ENCODE measurements around the gene PIP5K1B.

PIP5K1B gene

DNA sequence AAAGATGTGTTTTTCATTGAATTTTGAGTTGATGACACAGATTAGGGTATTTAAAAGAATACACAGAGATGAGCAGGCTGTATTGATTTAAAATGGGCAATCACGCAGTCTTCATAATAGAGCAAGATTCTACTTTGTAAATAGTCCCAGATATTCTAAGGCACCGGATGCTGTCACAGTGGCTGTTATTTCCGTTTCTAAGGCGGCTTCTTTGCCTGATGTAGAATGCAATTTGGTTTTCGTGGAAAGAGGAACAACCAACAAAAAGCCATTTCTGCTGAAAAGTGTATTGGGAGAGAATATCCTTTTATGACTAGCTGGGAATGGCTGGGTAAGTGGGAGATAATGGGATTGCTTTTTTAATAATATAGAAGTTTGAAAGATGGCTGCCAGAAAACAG lies 291.4 kb downstream of the PIP5K1B start:
- DNase-seq (ENCODE audit: low spot score) = no peak

DNA sequence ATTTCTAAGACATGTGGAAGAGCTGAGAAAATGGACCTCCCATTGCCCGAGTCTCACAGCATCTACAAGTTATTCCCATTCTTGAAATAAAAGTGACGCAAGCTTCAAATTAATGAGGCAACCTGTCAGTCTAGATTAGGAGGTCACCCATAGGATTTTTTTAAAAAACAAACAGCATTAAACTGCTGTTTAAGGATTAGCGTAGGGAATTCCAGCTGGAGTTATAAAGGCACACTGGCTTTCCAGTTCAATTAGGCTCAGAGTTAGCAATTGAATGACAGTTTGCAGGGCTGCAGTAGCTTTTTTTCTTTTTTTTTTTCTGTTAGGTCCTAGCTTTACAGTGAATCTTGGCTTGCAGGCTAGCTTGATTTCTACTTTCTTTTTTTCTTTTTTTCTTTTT lies 292.6 kb downstream of the PIP5K1B start:
- no peak for DNase-seq (ENCODE audit: low spot score)

DNA sequence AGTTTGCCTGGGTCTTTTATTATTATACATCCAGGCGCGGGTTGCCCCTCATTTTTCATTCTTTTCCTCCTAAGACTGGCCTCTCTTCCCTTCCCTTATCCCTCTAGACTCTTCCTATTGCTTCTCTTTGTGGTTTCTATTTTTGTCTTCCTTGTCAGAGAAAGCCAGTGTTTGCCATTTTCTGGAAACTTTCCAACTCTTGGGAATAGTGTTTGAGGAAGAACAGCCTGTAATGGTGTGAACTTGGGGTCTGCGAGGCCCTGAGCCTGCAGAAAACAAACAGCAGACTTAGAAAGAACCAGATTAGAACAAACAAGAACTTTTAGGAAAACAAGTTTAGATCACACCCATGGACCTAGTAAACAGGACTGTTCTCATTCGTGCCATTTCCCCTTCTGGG lies 293.3 kb downstream of the PIP5K1B start:
- DNase-seq (ENCODE audit: low spot score) = no peak

DNA sequence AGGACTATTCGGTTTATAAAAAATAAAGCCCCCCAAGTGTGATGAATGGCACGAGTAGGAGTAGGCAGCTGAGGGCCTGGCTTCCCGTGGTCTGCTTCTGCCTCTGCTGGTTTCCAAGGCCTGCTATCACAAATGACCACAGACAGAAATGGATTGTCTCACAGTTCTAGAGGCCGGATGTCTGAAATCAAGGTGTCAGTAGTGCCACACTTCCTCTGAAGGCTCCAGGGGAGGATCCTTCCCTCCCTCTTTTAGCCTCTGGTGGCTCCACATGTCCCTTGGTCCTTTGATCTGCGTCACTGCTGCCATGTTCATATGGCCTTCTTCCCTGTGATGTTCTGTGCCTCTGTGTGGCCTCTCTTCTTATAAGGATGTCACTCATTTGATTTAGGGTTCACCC lies 293.8 kb downstream of the PIP5K1B start:
- no peak for DNase-seq (ENCODE audit: low spot score)

DNA sequence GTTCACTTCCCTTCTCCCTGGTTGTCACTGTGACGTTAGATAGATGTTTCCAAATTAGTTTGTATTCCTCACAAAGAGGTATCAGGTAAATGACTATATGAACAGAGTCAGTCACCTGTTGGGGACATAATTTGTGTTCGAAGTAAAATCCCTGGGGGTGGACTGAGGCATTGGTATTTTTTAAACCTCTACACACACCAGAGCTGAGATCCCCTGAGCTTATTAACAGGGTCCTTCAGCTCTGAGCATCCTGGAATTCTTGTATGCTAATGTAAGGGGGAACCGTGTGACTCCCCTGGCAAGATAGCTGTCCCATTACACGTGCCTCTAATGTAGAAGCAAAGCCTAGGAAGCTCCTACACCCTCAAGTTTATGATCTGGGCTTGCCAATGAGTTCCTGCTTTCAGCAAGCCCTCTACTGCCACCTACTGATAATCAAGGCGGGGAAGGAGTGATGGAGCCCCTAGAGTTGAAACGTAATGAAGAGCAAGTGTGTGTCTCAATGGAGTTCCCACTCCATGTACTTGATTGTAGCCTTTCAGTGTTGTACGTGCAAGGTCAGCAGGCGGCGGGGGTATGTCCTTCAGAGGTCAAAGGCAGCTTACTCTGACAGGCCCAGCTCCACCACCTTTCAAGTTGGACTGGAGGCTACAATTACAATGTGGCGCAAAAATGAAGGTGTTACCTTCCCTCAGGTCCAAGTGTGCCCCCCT lies 294.5 kb downstream of the PIP5K1B start:
- peak; percentile 76 for DNase-seq (ENCODE audit: low spot score)

DNA sequence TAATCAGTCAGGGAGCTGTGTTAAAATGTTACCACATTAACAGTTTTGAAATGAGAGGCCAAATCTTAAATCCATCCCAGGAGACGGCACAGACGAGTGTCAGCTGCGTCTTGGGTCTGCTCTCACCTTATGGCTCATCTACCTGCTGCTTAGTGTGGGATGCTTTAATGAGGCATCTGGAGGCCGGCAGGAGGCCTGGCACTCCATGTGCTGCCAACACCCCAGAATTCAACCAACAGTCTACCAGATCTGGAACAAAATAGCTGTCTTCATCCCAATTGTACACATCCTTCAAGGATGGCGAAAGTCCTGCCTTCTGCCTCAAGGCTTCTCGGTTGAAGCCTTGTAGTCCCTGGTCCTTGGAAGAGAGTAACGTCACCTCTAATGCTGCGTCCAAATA lies 296.9 kb downstream of the PIP5K1B start:
- DNase-seq (ENCODE audit: low spot score) = no peak

DNA sequence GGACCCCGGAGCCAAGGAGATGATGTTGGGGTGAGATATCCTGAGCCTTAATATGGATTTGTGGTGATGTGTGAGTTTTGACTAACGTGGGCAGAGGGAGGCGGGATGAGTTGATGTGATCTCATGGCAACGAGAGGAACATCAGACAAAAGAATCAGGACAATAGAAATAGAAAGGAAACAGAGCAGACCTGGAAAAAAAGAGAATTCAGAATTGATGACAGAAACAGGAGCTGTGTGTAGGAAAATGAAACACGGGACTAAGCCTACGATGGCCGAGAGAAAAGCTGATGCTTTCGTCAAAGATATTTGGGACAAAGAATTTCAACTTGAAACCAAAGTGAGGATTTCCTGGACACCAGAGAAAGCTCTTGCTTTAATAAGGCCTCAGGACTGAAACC lies 298.0 kb downstream of the PIP5K1B start:
- no peak for DNase-seq (ENCODE audit: low spot score)

DNA sequence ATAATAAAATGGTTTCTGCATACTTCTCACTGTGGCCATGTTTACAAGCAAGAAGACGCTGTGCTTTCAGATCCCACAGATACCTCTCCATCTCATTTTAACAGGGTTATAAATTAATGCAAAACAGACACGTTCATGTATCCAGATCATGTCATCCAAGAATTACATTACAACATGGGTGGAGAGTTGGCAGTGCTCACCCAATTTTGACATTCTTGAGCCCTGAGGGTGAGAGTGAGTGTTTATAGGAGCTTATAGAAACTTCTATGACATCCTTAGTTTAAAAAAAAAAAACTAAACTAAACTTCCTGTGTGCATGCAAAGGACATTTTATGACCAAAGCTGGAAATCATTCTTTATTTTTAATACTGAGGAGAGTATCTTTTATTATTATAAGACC lies 299.8 kb downstream of the PIP5K1B start:
- DNase-seq (ENCODE audit: low spot score) = no peak

DNA sequence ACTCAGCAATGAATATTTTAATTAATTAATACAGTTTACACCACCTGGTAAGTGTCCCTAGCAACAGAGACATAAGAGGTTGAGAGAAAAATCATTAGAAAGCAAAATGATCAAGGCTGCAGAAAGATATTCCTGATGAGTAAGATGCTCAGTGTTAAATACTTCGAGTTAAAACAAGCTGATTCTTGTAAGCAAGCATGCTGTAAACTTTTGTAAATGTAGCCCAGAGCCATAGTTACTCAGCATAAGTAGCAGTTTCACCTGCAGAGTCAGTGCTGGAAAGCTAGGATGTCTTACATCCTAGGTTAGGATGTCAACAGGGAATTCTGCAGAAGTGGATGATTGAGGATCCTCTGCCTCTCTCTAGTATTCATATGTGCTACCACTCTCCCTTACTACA lies 304.7 kb downstream of the PIP5K1B start:
- DNase-seq (ENCODE audit: low spot score) = no peak

DNA sequence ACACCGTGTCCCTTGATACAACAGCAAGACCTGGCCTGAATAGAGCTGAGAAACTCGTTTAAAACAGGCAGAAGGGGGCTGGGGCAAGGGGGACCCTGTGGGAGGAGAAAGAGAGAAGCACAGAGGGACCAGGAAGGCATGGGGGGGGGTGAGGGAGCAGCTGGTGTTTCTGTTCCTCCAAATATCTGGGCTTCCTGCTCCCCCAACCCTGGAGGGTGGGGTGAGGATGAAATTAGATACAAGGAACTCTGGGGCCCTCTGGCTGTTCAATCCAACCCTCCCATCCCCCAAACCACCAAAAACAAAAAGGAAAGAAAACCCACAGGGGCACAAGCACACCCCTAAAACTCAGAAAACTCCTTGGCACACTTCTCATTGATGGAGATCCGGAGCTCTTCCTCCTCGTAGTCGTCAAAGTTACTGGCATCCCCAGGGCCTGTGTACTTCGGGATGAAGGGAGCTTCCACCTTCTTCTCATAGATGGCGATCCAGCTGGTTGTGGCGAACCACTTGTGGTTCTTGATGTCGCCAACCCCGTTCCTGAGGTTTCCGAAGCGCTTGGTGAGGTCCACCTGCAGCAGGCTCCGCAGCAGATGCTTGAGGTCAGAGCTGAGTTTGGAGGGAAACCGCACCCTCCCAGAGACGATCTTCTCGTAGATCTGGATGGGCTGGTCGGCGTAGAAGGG lies 307.8 kb downstream of the PIP5K1B start:
- DNase-seq (ENCODE audit: low spot score) = no peak

DNA sequence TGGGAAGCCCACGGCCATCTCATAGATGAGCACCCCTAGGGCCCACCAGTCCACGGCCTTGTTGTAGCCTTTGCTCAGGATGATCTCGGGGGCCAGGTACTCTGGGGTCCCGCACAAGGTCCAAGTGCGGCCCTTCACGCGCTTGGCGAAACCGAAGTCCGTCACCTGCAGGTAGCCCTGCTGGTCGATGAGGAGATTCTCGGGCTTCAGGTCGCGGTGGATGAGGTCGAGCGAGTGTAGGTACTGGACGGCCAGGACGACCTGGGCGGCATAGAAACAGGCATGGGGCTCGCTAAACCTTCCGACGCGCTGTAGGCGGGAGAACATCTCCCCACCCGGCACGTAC lies 308.3 kb downstream of the PIP5K1B start:
- DNase-seq (ENCODE audit: low spot score) = no peak

DNA sequence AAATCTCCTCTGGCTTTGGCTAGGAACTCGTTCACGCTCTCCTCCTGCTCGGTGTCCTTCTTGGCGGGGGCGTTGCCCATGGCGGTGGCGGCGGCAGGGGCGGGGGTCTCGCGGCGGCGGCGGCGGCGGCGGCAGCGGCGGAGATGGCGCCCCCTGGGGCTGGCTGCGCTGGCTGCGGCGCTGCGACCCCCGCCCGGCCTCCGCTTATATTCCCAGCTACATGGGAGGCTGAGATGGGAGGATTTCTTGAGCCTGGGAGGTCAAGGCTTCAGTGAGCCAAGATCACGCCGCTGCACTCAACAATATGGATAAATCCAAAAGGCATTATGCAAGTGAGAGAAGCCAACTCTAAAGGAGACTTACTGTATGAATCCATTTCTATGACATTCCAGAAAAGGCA lies 309.0 kb downstream of the PIP5K1B start, which contains the start of gene PRKACG:
PRKACG (minus strand) TSS at position 101 of the 400 bp plus-strand sequence; CDS start at position 80, 21 bp downstream.
- no peak for DNase-seq (ENCODE audit: low spot score)

DNA sequence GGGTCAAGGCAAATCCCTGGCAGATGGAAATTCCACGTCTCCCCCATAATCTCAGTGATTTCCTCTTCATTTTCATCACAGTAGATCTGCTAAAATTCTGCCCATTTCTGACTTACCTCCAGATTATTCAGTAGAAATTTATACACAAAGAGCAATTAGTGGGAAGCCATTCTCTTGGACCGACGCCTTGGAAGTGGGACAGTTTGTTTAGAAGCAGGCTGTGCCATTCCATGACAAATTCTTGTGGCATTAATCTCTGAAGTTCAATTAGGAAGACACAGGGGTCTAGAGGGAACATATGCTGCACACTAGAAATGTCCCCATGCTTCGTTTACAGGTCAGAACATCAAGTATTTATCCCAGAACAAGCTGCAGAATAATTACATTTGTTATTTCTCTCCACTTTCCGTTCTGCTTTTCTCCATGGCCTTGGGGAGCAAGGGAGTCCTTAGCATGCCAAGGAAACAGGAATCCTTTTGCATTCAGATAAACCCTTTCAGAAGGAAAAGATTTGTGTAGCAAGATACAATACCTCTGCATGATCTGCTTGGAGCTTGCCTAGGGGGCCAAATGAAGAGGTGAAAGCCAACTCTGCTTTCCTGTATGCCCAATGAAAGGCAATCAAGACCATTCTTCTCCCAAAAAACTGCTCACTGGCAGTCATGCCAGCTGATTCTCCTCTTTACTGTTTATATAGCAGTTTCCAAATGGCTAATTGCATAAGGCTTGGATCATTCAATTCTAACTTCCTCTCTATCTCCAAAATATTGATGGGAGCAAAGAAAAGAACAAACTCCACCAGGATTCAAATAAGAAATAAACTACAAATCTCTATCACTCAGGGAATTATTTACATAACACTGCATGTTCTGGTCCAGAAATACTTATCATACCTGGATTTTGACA lies 311.4 kb downstream of the PIP5K1B start:
- DNase-seq (ENCODE audit: low spot score) = no peak

DNA sequence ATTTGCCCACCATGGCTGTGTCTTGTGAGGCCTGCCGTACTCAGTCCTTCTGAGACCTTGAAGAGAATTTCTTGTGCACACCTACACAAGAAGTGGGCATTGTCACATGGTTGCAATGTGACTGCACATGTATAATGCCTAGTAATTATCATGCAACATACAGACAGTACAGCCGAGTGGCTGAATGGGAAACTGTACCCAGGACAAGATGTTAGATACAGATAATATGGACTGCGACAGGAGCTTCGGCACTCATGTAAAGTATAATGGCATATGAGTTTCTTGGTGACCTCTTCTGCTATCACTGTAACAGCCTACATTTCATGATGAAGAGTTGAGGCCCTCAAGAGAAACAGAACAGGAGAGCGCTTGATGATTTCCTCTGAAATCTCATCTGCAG lies 313.7 kb downstream of the PIP5K1B start:
- no peak for DNase-seq (ENCODE audit: low spot score)

DNA sequence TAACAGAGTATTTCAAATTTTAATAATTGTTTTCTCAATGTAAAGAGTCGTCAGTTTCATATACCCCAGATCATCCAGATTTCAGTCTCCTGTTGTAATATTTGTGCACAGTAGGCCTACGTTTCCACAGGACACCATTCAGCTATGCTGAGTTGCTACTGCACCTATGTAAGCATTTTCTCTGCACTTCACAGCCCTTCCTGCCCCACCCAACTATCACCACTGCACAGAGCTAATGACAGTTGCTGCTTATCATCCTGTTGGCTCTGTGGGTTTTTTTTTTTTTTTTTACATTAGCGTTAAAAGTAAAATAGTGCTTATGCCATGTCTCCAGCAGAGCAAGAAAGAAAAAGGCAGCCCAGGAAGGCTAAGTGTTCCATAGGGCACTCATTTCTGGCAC lies 314.8 kb downstream of the PIP5K1B start:
- DNase-seq (ENCODE audit: low spot score) = no peak

DNA sequence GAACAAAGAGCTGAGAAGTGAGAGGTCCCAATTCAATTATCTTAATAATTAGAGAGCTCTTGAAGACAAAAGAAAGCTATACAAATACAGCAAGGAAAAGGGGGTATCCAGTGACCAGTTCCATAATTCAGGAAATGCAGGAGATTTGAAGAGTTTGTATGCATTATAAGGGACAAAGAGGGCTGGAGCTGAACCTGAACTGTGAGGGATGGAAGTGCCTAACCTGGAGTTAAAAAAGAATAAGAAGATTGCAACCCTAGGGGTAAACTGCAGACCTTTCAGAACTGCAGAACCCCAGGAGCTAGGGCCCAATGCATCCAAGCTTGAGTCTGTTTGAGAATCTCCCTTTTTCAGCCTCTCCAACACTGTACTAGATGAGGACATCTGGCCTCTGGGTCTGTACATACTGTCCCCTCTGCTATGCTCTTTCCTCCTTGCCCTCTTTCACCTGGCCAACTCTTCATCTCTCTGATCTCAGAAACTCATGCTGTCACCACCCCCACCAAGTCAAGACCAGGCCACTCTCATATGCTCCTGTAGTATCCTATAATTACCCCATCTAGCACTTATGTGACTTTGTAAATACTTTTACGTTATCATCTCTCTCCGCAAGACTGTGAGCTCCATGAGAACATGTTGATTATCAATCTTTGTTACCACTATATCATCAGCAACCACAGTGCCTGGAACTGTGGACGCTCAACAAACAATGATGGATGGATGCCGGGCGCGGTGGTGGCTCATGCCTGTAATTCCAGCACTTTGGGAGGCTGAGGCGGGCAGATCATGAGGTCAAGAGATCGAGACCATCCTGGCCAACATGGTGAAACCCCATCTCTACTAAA lies 315.5 kb downstream of the PIP5K1B start:
- no peak for DNase-seq (ENCODE audit: low spot score)

DNA sequence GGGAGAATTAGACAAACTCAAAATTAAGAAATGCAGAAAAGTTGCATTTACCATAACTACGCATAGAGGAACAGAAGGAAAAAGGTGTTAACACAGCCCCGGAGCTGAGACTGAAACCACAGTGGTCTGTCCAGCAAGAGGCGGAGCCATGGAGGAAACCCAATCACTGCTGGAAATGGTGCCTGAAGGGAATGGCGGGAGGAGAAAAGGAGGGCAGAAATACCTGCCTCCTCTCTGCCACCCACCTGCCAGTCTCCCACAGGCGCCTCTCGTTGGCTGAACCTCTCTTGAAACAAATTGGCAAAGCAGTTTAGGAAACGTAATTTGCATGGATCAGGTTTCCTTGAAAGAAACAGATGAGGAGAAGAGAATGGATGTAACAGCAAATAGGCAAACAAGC lies 318.6 kb downstream of the PIP5K1B start:
- no peak for DNase-seq (ENCODE audit: low spot score)

DNA sequence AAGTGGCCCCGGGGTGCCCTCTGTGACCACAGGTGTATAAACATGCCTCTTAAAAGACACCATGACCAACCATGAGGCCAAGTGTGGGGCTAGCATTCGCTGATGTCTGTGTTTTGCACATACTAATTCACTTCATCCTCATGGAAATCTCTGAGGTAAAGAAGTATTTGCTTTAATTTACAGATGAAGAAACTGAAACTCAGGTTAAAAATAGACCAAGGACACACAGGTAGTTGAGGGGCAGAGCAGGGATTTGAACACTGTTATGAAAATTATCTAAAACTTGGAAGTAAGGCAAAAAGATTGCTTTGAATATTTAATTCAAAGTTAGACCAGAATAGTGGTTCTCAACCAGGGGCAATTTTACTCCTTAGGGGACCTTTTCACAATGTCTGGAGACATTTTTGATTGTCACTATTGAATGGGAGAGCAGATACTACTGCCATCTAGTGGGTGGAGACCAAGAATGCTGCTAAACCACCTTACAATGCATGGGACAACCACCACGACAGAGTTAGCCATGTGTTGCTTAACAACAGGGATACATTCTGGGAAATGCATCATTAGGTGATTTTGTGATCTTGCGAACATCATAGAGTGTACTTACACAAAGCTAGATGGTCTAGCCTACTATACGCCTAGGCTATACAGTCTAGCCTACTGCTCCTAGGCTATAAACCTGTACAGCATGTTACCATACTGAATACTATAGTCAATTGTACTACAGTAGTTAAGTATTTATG lies 322.5 kb downstream of the PIP5K1B start:
- DNase-seq (ENCODE audit: low spot score) = peak; percentile 75

DNA sequence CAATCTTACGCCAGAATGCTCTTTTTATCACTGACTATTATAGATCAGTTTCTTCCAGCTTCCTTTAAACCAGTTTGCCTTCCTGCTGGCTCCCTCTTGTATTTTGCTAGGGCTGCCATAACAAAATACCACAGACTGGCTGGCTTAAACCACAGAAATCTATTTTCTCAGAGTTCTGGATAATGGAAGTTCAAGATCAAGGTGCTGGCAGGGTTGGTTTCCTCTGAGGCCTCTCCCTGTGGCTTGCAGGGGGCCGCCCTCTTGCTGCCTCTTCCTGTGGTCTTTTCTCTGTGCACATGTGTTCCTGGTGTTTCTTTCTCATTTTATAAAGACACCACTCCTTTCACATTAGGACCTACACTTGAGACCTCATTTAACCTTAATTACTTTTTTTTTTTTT lies 323.7 kb downstream of the PIP5K1B start:
- DNase-seq (ENCODE audit: low spot score) = no peak

DNA sequence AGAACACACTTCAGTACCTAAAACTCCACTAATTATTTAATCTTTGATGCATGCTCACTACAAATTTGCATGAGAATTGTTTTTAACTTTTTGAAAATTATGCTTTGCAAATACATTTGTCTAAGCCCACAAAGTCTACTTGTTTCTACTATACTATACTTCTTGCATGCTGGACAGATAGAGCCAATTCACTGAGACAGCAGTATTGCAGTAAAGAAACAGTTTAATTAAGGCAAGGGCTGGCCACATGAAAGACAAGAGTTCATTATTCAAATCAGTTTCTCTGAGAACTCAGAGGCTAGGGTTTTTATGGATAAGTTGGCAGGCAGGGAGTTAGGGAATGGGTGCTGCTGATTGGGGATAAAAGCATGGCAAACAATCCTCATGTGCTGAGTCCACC lies 324.5 kb downstream of the PIP5K1B start:
- DNase-seq (ENCODE audit: low spot score) = no peak
